Loucy (cell line): Measurements from ENCODE around the gene TICRR.

Experiments
- EZH2phosphoT487 ChIP-seq: fragments of 200-600 bp; IDR thresholded peaks from 2 replicates; pipeline ENCODE4 v1.6.1; 2018; ENCODE audit warnings: antibody characterized with exemption, mild to moderate bottlenecking, moderate library complexity, borderline replicate concordance
- TF ChIP-seq, protein P1 (sequence below): fragments of 200-600 bp; sonication (generic); conservative IDR thresholded peaks from 2 replicates; pipeline ENCODE4 v1.5.1; 2014; ENCODE audit warnings: mild to moderate bottlenecking, antibody characterized with exemption, low read length

DNA sequence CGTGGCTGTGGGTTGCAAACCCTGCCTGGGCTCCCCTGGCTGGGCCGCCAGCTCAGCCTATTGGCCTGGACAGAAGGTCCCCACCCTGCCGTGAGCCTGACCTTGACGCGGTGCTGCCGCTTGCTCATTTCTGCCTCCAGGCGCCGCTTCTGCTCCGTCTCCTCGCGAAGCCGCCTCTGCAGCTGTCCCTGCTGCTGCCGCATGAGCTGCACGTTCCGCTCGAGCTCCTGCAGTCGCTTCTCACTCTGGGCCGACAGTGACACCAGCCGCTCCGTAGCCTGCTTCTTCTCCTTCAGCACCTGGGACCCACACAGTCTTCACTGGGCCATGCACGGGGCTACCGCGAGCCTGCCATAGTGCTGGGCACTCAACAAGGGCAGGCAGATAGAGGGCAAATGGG lies 58.3 kb downstream of the TICRR start:
- TF ChIP-seq, protein P1, sequence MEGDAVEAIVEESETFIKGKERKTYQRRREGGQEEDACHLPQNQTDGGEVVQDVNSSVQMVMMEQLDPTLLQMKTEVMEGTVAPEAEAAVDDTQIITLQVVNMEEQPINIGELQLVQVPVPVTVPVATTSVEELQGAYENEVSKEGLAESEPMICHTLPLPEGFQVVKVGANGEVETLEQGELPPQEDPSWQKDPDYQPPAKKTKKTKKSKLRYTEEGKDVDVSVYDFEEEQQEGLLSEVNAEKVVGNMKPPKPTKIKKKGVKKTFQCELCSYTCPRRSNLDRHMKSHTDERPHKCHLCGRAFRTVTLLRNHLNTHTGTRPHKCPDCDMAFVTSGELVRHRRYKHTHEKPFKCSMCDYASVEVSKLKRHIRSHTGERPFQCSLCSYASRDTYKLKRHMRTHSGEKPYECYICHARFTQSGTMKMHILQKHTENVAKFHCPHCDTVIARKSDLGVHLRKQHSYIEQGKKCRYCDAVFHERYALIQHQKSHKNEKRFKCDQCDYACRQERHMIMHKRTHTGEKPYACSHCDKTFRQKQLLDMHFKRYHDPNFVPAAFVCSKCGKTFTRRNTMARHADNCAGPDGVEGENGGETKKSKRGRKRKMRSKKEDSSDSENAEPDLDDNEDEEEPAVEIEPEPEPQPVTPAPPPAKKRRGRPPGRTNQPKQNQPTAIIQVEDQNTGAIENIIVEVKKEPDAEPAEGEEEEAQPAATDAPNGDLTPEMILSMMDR: no peak
- TF ChIP-seq EZH2phosphoT487: no peak
